ENCODE measurements around the gene RGSL1.

The RGSL1 gene

DNA sequence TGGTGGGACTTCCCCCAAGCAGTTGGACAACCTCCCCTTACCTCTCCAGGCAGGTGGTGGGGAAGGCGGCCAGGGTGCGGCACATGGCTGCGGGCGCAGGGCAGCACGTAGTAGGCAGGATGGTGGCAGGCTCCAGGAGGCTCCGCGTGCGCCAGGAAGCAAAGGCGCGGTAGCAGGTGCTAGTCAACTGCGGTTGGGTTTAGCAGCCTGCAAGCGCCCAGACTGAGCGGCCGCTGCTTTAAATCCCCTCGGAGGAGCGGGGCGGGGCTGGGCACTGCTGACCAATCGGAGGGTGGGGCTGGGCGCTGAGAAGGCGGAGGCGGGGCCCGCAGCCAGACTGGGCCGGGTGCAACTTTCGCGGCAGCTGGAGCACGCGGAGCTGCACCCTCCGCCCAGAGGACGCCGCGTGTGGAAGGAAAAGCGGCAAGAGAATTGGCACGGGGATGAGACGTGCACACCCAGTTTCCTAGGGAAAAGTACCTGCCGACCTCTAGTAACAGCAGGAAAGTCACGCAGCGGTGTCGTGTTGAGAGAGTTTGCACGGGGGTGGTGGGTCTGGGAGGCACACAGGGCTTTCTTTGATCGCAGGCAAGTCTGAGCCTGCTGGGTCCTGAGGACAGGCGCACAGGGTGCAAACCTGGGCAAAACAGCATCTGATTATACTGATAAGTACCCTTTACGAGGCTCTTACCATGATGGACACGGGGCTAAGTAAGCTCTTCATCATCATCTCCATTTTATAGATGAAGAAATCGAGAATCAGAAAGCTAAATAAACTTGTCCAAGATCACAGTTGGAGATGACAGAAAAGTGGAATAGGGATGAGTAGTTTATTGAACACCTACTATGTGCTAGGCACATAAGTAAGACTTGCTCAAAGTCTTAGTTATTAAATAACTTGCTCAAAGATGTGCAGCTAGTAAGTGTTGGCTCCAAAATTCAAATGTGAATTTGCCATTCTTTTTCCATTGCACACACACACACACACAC, 154.5 kb downstream of the RGSL1 start, which contains the start of gene RGS16:
Gene RGS16 (minus strand): TSS at position 215 of the 990 bp plus-strand sequence. CDS start 130 bp downstream, at position 85.
- Histone ChIP-seq H3K36me3 (ENCODE audit: control insufficient read depth in 1 of 2, insufficient read depth in 2 of 2, low read length in 2 of 2) (peaks cover 0 to 7% of the 10 kb centered on the region in 2 donors), H3K9ac (ENCODE audit: low read depth in 1 of 2, low read length in 2 of 2) (peak within 1 kb of the TSS; percentile 37 to 49), H3K27ac (ENCODE audit: low read depth, low read length) (no peak within 1 kb of the TSS), H3K4me1 (ENCODE audit: control insufficient read depth in 1 of 2, insufficient read depth in 2 of 2, low read length in 2 of 2) (peaks cover 15 to 23% of the 10 kb centered on the region in 2 donors), H3K27me3 (ENCODE audit: control insufficient read depth in 1 of 2, insufficient read depth in 2 of 2, low read length in 2 of 2) (no peaks in the 10 kb centered on the region), H3K4me3 (ENCODE audit: low read depth in 1 of 2, low read length in 2 of 2) (peak within 1 kb of the TSS; percentile 66 to 75), H3K9me3 (ENCODE audit: control insufficient read depth in 1 of 2, low read length in 2 of 2) (no peaks in the 10 kb centered on the region)

GRCh38 chr1:182607566-182607965, 157.6 kb downstream of the RGSL1 start:
- Histone ChIP-seq H3K27me3 (ENCODE audit: control insufficient read depth in 1 of 2, insufficient read depth in 2 of 2, low read length in 2 of 2) (no peaks in the 10 kb centered on the region), H3K9ac (ENCODE audit: low read depth in 1 of 2, low read length in 2 of 2) (no peak overlapping the region), H3K4me3 (ENCODE audit: low read depth in 1 of 2, low read length in 2 of 2) (no peak overlapping the region), H3K36me3 (ENCODE audit: control insufficient read depth in 1 of 2, insufficient read depth in 2 of 2, low read length in 2 of 2) (no peaks in the 10 kb centered on the region), H3K27ac (ENCODE audit: low read depth, low read length) (no peak overlapping the region), H3K9me3 (ENCODE audit: control insufficient read depth in 1 of 2, low read length in 2 of 2) (no peaks in the 10 kb centered on the region), H3K4me1 (ENCODE audit: control insufficient read depth in 1 of 2, insufficient read depth in 2 of 2, low read length in 2 of 2) (peaks cover 15 to 17% of the 10 kb centered on the region in 2 donors)

DNA sequence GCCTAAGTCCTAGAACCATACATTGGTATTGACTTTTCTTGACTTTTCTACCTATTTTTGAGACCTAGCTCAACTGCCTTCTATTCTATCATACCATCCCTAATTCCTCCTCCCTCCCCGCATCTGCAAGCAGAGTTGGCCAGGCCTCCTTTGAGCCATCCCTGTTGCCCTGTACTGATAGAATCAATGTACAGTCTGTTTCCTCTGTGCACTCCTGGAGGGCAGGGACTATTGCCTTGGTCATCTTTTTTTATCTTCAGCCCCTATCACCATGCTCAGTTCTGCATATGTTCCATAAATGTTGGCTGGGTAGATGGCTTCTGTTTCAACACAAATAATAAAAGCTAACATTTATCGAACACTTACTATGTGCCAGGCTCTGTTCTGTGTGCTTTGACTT, 158.3 kb downstream of the RGSL1 start:
- Histone ChIP-seq H3K36me3 (ENCODE audit: control insufficient read depth in 1 of 2, insufficient read depth in 2 of 2, low read length in 2 of 2) (no peaks in the 10 kb centered on the region), H3K9ac (ENCODE audit: low read depth in 1 of 2, low read length in 2 of 2) (no peak overlapping the region), H3K27me3 (ENCODE audit: control insufficient read depth in 1 of 2, insufficient read depth in 2 of 2, low read length in 2 of 2) (peaks cover 0 to under 1% of the 10 kb centered on the region in 2 donors), H3K9me3 (ENCODE audit: control insufficient read depth in 1 of 2, low read length in 2 of 2) (no peaks in the 10 kb centered on the region), H3K27ac (ENCODE audit: low read depth, low read length) (no peak overlapping the region), H3K4me3 (ENCODE audit: low read depth in 1 of 2, low read length in 2 of 2) (no peak overlapping the region), H3K4me1 (ENCODE audit: control insufficient read depth in 1 of 2, insufficient read depth in 2 of 2, low read length in 2 of 2) (peaks cover 10 to 12% of the 10 kb centered on the region in 2 donors)

DNA sequence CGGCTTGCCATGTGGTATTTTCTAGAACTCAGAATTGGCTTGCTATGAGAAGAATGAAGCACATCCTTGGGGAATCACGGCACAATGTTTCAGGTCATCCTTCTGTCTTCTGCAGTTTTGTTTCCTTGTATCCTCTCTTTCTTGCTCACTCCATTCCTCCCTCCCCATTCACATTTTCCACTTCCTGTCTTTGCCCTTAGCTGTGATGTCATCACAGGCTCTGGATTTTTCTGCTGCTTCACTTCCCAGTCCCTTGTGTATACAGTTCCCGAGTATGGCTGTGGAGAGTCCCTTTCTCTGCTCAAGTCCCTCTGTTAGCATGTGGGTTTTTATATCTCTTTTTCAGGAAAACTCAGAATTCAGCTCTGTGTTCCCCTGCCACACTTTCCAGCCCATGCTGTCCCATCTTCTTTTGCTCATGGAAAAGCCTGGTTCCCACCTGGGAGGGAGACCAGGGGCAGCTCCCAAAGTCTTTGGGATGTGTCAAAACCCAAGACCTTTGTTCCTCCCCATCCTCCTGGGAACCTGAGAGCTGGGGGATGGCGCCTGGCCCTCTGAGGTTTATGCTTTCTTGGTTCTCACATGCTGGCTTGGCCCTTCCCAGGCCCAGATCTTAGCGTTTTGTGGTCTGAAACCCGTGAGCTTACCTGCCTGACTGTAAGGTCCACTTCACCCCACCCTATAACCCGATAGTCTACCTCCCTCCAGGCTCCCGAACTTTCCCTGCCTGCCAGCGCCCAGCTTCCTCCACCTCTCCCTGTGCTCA, 159.1 kb downstream of the RGSL1 start:
- Histone ChIP-seq H3K4me3 (ENCODE audit: low read depth in 1 of 2, low read length in 2 of 2) (no peak overlapping the region), H3K36me3 (ENCODE audit: control insufficient read depth in 1 of 2, insufficient read depth in 2 of 2, low read length in 2 of 2) (no peaks in the 10 kb centered on the region), H3K9me3 (ENCODE audit: control insufficient read depth in 1 of 2, low read length in 2 of 2) (no peaks in the 10 kb centered on the region), H3K27ac (ENCODE audit: low read depth, low read length) (peak overlapping the region; percentile 13), H3K27me3 (ENCODE audit: control insufficient read depth in 1 of 2, insufficient read depth in 2 of 2, low read length in 2 of 2) (peaks cover 5 to 9% of the 10 kb centered on the region in 2 donors), H3K4me1 (ENCODE audit: control insufficient read depth in 1 of 2, insufficient read depth in 2 of 2, low read length in 2 of 2) (peaks cover 4 to 9% of the 10 kb centered on the region in 2 donors), H3K9ac (ENCODE audit: low read depth in 1 of 2, low read length in 2 of 2) (no peak overlapping the region)
